ENCODE results near the gene SEC14L5.
A peak's percentile ranks its signal among the peaks of the same experiment; 100 is the strongest.
"Not testable (repeated sequence)": the region's sequence is repeated elsewhere in the genome, so short reads cannot be mapped to it uniquely, and the experiment has no call there.

SEC14L5 gene

DNA sequence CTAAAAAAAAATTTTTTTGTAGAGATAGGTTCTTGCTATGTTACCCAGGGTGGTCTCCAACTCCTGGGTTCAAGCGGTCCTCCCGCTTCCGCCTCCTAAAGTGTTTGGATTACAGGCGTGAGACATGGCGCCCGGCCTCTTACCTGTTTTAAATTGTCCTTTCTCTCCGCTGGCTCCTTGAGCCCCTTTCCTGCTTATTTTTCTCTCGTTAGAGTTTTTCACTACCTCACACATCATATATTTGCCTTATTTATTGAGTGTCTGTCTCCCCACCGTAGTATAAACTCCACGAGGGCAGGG is 760 bp upstream of the SEC14L5 start:
- DNase-seq: no peak

DNA sequence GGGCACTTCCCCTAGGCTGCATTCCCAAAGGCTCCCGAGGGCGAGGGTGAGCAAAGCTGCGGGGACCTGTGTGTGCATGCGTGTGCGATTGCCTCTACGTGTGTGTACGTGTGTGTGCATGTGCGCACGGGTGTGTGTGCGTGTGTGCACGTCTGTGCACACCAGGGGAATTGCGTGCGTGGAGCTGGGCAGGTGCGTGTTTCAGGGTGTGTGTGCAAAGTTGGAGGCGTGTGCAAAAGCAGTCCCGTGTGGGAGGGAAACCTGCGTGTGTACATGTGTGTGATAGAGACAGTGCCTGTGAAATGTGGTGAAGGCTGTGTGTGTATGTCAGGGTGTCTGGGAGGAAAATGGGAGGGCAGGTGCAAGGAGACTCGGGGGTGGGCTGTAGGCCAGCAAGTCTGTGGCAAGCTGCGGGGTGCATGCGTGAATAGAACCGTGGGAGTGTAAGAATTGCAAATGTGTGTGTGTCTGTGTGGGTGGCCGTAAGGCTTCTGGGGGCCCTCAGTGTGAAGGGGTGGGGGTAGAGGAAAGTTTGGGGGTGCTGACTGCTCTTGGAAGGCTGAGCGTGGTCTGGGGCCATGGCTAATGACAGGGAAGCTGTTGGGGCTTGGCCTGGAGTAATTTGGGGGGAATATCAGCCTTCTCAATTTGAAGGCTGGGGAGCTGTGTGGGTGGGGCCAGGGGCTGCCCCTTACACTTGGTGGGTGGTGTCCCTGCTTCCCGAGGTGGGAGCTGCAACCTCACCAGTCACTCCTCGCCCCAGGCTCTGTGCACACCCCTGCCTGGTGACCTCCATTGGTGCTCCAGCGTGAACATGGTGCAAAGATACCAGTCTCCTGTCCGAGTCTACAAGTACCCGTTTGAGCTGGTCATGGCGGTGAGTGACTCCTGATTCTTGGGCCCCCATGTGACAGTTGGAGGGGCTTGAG is 644 bp downstream of the SEC14L5 start:
- DNase-seq: no peak

DNA sequence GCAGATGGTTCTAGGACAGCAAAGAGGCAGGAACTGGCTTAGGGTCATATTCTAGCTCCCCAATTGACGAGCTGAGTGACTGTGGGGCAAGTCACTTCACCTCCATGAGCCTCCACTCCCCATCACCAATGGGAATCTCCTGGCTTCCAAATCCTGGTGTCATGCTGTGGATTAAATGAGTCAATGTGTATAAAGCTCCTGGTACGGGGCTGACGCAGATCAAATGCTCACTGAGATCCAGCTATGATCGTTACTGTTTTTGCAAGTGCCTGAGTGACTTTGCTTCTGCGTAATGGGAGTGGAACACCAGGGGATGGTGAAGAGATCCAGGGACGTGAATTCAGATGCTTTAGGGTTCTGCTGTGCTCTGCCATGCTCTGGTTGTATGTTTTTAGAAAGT is 2.4 kb downstream of the SEC14L5 start:
- no peak for DNase-seq

DNA sequence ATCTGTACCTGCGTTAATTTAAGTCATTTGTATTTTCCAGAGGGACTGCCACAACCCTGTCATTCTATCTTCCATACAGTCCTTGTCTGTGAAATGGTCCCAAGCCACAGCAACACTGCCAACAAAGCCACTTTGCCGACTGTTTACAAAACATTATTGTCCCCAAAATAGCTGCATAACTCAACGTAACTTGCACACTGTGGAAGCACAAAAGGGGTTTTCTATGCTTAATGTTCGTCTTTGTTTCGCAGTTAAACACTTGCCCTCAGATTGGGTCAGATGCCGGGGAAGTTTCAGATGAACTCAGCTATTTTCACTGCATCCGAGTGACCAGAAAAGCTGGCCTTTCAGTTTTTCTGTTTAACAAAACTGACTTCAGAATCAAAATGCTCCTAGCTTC is 4.6 kb downstream of the SEC14L5 start:
- no peak for DNase-seq

DNA sequence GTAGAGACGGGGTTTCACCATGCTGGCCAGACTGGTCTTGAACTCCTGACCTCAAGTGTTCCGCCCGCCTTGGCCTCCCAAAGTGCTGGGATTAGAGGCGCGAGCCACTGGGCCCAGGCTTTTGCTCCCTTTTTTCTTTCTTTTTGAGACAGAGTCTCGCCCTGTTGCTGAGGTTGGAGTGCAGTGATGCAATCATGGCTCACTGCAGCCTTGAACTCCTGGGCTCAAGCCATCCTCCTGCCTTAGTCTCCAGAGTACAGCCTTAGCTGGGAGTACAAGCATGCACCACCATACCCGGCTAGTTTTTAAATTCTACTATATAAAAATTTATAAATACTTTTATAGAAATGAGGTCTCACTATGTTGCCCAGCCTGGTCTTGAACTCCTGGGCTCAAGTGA is 5.4 kb downstream of the SEC14L5 start:
- not testable (repeated sequence) for DNase-seq

DNA sequence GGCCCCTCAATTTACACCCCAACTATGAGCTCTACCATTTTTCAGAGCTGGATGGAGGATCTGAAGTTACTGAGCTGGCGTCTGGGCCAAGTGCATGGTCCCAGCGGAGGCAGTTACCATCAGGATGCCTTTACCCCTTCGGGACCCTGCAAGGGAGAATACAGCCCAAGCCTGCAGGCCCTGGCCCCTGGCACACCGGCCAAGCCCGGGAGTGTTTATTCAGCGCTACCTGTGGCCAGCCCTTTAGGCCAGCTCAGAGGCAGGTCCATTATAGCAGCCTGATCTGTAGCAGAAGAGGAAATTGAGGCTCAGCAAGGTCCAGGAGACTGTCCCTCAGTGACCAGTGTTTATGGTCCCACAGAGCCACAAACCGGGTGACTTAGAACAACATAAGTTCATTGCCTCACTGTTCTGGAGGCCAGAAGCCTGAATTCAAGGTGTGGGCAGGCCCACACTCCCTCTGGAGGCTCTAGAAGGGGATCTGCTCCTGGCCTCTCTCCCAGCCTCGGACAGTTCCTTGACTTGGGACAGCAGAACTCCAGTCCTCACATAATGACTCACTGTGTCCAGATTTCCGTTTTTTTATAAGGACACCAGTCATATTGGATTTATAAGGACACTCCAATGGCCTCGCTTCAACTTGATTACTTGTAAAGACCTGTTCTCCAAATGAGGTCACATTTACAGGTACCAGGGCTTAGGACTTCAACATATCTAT is 8.8 kb downstream of the SEC14L5 start:
- DNase-seq: no peak

DNA sequence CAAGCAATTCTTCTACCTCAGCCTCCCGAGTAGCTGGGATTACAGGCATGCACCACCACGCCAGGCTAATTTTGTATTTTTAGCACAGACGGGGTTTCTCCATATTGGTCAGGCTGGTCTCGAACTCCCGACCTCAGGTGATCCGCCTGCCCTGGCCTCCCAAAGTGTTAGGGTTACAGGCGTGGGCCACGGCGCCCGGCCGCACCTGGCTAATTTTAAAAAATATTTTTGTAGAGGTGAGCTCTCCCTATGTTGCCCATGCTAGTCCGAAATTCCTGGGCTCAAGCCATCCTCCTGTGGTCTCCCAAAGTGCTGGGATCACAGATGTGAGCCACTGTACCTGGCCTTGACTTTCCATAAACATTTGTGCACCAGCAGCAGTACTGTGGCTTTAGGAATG is 10.1 kb downstream of the SEC14L5 start:
- not testable (repeated sequence) for DNase-seq

DNA sequence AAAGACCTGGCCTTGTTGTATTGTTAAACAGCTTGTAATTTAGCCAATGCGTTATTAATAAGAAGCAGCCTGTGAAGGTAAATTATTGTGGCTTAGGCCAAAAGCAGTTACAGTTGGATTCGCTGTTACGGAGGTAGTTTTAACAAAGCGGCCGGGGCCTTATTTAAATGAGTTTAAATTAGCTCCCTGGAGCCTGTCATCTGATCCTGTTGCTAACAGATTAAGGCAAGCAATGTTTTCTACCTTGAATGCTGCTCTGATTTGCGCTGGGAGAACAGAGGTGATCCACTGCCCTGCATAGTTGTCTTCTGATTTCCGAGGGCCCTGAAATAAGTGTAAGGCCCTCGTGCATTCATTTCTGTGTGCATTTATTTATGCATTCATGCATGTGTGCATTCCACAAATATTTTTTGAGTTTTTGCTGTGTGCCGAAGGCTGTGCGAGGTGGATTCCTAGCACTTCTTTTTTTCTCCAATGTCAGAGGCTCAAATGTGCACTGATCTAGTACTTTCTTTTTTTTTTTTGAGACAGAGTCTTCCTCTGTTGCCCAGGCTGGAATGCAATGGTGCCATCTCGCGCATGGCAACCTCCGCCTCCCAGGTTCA is 10.9 kb downstream of the SEC14L5 start:
- no peak for DNase-seq

DNA sequence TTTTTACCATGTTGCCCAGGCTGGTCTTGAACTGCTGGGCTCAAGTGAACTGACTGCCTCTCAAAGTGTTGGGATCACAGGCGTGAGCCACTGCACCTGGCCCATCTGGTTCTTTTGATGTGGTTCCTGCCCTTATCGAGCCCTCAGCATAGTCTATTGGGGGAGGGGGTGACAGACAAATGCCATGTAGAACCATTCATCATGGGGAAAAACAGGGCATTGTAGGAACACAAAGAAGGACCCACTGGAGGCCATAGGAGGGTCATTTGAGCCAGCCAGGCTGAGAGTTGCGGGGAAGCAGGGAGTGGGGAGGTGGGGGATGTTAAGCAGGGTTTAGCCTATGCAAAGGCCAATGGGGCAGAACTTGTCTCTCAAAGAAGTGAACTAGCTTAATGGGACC is 11.9 kb downstream of the SEC14L5 start:
- DNase-seq: no peak

DNA sequence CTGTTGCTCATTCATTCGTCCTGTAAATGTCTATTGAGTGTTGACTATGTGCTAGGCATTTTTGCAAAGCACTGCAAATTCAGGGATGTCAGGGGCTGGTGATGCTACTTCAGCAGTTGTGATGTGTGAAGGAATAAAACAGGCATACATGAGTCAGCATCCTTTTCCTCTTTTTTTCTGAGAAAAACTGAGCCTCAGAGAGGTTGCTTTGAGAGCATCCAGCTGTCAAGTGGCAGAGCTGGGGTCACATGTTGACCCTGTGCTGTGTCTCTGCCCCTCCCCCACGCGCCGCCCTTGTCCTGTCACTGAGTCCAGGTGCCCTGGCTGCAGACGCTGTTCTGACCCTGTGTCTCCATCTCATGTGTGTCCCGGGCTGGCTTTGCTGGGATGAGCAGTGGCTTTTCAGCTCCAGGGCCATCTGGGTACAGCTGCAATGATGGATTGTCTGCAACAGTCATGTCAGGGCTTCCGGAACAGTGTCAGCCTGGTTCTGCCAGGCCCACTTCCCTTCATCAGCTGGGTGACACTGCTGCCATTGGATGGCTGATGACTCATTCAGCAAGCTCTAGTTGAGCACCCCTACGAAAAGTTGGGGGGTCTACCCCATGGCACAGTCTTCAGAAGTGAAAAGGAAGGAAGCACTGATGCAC is 14.9 kb downstream of the SEC14L5 start:
- DNase-seq: no peak

DNA sequence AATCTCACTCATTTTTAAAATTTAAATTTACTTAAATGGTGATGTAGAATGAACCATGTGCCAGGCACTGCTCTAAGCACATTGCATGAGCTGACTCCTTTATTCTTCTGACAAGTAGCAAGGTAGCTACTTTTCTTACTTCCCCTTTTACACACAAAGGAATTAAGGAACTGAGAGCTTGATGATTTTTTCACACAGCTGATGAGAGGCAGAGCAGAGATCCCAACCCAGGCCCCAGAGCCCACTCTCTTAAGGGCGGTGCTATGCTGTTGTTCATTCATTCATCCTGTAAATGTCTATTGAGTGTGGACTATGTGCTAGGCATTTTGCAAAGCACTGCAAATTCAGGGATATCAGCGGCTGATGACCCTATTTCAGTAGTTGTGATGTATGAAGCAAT is 17.9 kb downstream of the SEC14L5 start:
- no peak for DNase-seq

DNA sequence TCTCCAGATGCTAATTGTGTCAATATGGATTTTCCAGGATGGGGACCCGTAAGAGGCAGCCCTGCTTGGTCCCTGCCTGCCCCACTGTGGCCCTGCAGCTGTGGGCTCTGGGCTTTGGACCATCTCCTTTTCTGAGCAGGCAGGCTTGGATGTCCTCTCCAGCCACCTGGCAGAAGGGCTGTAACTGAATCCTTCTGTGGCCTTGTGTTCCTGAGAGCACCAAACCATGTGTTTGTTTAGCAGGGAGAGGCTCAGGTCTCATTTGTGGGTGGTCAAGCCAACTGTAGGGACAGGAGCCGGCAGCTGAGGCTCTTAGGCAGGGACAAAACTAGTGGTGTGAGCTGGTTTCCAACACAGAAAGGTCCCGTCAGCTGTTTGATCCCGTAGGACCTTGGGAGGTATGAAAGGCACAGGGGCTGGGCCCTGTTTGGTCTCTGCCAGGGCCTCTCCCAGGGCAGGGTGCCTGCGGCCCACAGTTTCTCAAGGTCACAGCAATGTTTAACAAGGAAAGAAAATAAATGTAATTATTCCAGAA is 18.5 kb downstream of the SEC14L5 start:
- DNase-seq: no peak

DNA sequence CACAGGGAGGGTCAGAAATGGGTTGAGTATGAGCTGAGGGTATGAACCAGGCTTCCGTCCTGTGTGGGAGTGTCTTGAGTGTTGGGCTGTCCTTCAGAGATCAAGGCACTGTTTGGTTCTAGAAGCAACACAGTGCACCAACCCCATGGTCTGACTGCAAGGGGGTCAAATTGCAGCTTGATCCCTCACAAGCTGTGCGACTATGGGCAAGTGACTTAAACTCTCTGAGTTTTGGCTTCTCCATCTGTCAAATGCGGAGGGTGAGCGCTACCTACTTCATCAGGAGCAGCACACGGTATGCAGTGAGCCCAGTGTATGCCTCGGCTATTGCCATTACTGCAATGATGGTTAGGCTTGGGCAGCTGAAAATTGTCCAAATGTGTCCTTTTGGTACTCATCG is 21.0 kb downstream of the SEC14L5 start:
- DNase-seq: no peak

DNA sequence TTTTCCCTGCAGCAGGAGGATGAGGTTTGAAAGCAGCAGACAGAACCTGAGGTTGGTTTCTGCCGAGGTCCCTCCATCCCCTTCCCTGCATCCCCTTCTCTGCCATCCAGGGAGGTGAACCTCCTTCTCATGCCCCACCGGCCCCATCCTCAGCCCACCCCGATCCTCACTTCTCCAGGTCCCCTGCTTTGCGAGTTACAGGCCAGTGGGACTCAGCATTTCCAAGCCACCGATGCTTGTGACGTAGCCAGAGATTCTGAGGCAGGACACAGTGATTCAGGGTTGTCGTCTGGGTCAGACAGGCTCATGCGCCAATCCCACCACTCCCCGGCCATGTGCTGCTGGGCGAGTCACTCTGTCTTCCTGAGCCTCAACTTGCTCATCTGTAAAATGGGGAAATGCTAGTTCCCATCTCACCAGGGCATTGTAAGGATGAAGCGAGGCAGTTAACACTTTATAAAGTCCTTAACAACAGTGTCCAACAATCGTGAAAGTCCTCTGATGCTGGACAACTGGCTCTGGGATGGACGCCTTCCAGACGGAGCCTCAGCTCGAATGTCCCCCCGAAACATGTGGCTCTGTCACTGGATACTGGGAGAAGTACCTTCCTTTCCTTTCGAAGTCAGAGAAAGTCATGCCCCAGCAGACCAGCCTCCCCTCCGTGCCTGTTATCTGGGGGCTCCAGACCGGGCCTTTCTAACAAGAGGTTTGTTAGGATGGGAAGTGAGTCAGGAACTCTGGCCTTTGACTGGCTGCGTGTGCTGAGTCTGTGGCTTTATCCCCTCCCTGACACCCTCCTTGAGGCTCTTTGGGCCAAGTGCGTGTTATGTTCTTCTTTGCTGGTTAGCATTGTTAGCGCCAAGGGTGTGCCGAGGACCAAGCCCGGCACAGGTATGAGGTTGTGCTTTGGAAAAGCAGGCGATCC is 21.9 kb downstream of the SEC14L5 start:
- no peak for DNase-seq

DNA sequence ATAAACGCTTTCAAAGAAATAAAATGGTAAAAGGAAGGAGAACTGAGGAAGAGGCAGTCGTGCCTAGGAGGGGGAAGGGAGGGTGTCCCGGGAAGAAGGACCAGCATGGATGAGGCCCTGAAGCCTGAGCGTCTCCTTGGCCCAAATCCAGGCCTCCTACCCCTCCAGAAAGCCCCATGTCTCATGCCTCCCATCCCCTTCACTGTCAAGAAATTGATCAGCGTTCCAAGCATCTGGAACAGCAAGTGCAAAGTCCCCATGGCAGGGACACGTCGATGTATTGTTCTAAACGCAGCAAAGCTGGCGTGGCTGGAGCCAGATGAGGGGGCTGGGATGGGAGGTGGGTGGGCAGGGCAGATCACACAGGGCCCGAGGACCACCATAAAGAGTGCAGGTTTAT is 22.6 kb downstream of the SEC14L5 start:
- no peak for DNase-seq

DNA sequence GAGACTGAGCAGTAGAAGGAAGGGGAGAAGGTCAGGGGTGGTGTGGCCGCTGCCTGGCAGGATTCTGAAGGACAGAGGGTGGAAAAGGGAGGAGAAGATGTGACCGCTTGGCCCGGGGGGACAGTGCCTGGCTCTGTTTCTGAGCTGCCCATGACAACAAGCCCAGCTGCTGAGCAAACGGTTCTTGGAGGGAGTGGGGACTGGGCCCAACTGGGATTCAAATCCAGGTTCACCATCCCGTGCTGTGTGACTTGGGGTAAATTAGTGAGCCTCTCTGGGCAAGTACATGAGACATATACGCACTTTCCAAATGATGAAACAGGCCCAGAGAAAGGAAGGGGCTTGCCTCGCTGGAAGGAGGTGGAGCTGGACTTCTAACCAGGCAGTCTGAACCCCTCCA is 23.3 kb downstream of the SEC14L5 start:
- no peak for DNase-seq

DNA sequence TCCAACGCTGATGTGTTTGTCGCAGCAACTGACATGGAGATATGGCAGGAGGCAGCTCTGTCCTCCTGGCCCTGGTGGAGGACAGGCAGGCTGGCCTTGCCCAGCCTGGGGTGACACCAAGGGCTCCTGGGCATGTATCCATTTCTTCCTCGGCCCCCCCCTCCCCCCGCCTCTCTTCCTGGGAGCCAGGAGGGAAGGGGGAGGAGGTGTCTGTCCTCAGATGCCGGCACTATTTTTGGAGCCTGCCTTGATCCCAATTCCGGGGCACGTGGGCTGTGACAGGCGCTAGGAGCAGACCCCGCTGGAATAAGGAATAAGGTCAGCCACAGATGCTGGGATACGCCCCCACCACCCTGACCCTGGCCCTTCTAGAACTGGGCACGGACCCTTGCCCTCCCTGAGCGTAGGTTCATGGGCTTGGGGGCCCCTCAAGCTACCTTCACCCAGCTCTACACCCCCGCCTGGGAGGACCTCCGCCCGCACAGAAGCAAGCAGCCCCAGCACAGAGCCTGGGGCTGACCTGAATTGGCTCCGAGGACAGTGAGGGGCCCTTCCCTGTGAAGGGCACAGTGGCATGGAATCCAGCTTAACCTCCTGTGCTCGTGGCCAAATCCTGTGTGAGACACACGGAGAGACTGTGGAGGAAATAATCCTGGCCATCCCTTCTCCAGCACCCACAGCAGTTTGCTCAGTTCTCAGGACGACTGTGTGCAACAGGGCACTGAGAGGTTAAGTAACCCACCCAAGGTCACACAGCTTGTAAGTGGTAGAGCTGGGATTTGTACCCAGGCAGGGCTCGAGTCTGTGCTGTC is 24.1 kb downstream of the SEC14L5 start:
- DNase-seq: no peak

DNA sequence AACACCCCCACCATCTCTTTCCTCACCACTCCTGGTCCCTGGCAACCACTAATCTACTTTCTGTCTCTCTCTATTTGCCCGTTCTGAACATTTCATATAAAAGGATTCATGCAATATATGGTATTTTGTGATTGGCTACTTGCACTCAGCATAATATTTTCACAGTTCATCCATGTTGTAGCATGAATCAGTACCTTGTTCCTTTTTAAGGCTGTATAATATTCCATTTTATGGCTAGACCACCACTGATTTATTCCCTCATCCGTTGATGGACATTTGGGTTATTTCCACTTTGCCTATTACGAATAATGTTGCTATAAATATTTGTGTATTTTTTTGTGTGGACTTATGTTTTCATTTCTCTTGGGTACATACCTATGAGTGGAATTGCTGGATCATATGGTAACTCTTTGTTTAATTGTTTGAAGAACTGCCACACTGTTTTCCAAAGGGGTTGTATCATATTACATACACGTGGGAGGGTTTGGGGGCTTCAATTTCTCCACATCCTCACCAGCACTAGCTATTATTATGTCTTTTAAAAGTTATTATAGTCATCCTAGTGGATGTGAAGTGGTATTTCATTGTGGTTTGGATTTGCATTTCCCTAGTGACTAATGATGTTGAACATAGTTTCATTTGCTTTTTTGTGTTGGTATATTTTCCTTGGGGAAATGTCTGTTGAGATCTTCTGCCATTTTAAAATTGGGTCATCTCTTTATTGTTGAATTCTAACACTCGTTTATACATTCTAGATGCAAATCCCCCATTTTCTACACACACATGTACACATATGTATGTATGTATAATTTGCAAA is 26.3 kb downstream of the SEC14L5 start:
- DNase-seq: no peak

DNA sequence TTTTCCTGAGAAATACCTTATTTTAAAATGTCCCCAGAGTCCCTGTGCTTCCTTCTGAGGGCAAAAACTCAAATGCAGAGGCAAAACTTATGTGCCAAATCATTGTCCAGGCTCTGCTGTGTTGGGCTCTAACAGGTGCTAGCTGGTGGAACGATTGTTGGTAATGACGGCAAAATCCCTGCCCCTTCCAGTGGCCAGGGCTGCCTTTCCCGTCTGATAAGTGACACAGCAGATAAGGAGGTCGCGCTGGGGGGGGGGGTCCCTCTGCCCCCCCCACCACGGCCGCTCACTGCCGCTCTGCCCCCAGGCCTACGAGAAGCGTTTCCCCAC is 29.1 kb downstream of the SEC14L5 start:
- DNase-seq: peak; percentile 23

DNA sequence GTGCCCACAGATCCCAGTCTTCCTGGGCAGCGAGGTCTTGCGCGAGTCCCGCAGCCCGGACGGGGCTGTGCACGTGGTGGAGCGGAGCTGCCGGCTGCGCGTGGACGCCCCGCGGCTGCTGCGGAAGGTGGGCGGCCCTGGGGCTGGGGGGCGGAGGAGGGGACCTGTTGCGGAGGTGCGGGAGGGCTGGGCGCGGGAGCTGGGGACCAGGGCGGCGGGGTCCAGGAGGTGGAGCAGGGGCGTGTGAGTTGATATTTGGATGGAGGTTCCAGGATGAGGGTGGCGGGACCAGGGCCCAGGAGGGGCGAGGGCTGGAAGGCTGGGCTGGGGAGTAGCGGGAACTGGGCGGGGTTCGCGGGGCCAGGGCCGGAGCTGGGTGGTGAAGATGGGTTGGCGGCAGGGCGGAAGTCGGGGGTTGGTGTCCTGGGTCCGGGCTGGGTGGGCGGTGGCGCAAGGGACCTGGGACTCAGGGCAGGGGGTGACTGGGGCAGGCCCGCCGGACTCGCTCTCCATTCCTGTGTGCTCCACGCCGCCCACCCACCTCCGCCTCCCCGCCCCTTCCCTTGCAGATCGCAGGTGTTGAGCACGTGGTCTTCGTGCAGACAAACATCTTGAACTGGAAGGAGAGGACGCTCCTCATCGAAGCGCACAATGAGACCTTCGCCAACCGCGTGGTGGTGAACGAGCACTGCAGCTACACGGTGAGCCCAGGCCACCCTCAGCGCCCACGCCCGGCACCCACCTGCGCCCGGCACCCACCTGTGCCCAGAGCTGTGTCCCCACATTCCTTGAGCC is 29.6 kb downstream of the SEC14L5 start:
- no peak for DNase-seq
